ENCODE data around the gene PLIN5.

Gene PLIN5

GRCh38 chr19:4541114-4541805, 6.2 kb upstream of the PLIN5 start:
- Mint-ChIP-seq H3K36me3 (ENCODE audit: low read depth) (peaks cover 5% of the 10 kb centered on the region), H3K27me3 (ENCODE audit: low read depth, poor library complexity) (peaks cover 21% of the 10 kb centered on the region), H3K9me3 (peaks cover 8% of the 10 kb centered on the region), H3K27ac (no peak overlapping the region), H3K4me1 (peaks cover 24% of the 10 kb centered on the region), H3K4me3 (no peak overlapping the region)
- TF ChIP-seq CTCF (IDR thresholded peaks at IDR 0.05): no peak
- no peak for DNase-seq

- H3K27me3 Mint-ChIP-seq (ENCODE audit: low read depth, poor library complexity): peaks cover 19% of the 10 kb centered on the region
Observed at GRCh38 chr19:4539693-4540581, 4.9 kb upstream of the PLIN5 start, which contains the start of gene LRG1. Gene LRG1, minus strand, starts transcription at chr19:4540036. Its CDS starts 23 bp downstream, at chr19:4540013.

GRCh38 chr19:4539169-4539692, 4.2 kb upstream of the PLIN5 start:
- no peak overlapping the region for H3K4me3 Mint-ChIP-seq
- DNase-seq: no peak
- peaks cover 24% of the 10 kb centered on the region for H3K27me3 Mint-ChIP-seq (ENCODE audit: low read depth, poor library complexity)
- TF ChIP-seq CTCF (IDR thresholded peaks at IDR 0.05): no peak
- no peak overlapping the region for H3K27ac Mint-ChIP-seq
- H3K9me3 Mint-ChIP-seq: peaks cover 8% of the 10 kb centered on the region
- H3K4me1 Mint-ChIP-seq: peaks cover 31% of the 10 kb centered on the region
- H3K36me3 Mint-ChIP-seq (ENCODE audit: low read depth): no peaks in the 10 kb centered on the region

More at GRCh38 chr19:4539693-4540581, 4.9 kb upstream of the PLIN5 start, which contains the start of gene LRG1:
- peaks cover 31% of the 10 kb centered on the region for H3K4me1 Mint-ChIP-seq
- peak within 1 kb of the TSS; percentile 31 for H3K27ac Mint-ChIP-seq
- H3K9me3 Mint-ChIP-seq: peaks cover 8% of the 10 kb centered on the region
- no peak for DNase-seq
- no peak within 1 kb of the TSS for H3K4me3 Mint-ChIP-seq
- no peak for TF ChIP-seq CTCF (IDR thresholded peaks at IDR 0.05)
- H3K36me3 Mint-ChIP-seq (ENCODE audit: low read depth): no peaks in the 10 kb centered on the region

- DNase-seq: no peak
Observed at GRCh38 chr19:4538601-4538954, 3.6 kb upstream of the PLIN5 start.

GRCh38 chr19:4537953-4538600, 3.1 kb upstream of the PLIN5 start:
- Mint-ChIP-seq H3K27me3 (ENCODE audit: low read depth, poor library complexity) (peaks cover 35% of the 10 kb centered on the region), H3K36me3 (ENCODE audit: low read depth) (no peaks in the 10 kb centered on the region)
- no peak for DNase-seq

More at GRCh38 chr19:4538601-4538954, 3.6 kb upstream of the PLIN5 start:
- Mint-ChIP-seq H3K36me3 (ENCODE audit: low read depth) (no peaks in the 10 kb centered on the region), H3K4me3 (no peak overlapping the region), H3K4me1 (peaks cover 31% of the 10 kb centered on the region), H3K27me3 (ENCODE audit: low read depth, poor library complexity) (peaks cover 30% of the 10 kb centered on the region), H3K27ac (no peak overlapping the region), H3K9me3 (peaks cover 8% of the 10 kb centered on the region)
- no peak for TF ChIP-seq CTCF (IDR thresholded peaks at IDR 0.05)

More at GRCh38 chr19:4537953-4538600, 3.1 kb upstream of the PLIN5 start:
- H3K4me1 Mint-ChIP-seq: peaks cover 31% of the 10 kb centered on the region
- H3K27ac Mint-ChIP-seq: peak overlapping the region; percentile 25
- no peak overlapping the region for H3K4me3 Mint-ChIP-seq
- TF ChIP-seq CTCF (IDR thresholded peaks at IDR 0.05): no peak
- peaks cover 8% of the 10 kb centered on the region for H3K9me3 Mint-ChIP-seq
